Adrenal gland (tissue), 12 donors: ENCODE measurements around the gene CUL1. TPM values are rescaled to one million over a fixed set of nuclear protein-coding genes. Genes with fewer than 3 reads are reported as not detected.

ENCODE experiments used
- DNase-seq, 7 donors: peaks; one replicate each; pipeline ENCODE4 v3.0.0-alpha.2; 2019 to 2020
- H3K27ac ChIP-seq, 5 donors: fragments of 200-600 bp; sonication (generic) in 4 of 5; 1 replicate in 3 of 5; 2 replicates in 2 of 5; pipeline versions ENCODE4 v1.5.1 to v1.8.0; 2016 to 2020; ENCODE audit warnings: mild to moderate bottlenecking in 1 of 5
- H3K27me3 ChIP-seq: fragments of 200-600 bp; 2 replicates; pipeline ENCODE4 v1.8.0; 2021
- H3K36me3 ChIP-seq, 2 donors: fragments of 200-600 bp; replicated peaks in 1 of 2; 1 replicate in 1 of 2; 2 replicates in 1 of 2; pipeline versions ENCODE4 v1.5.1 to v1.8.0; 2018 to 2022
- H3K4me1 ChIP-seq, 2 donors: fragments of 200-600 bp; replicated peaks in 1 of 2; 1 replicate in 1 of 2; 2 replicates in 1 of 2; pipeline versions ENCODE4 v1.5.1 to v1.8.0; 2018 to 2021
- H3K4me3 ChIP-seq, 4 donors: fragments of 200-600 bp; sonication (generic) in 3 of 4; one replicate each; pipeline ENCODE4 v1.5.1; 2016 to 2018
- H3K9me3 ChIP-seq, 3 donors: fragments of 200-600 bp; sonication (generic) in 1 of 3; replicated peaks in 1 of 3; 1 replicate in 2 of 3; 2 replicates in 1 of 3; pipeline versions ENCODE4 v1.5.1 to v1.8.0; 2016 to 2021
- CTCF ChIP-seq, 6 experiments: fragments of 450-650 bp in 4 of 6; fragments of 200-600 bp in 2 of 6; sonication (generic) in 1 of 6; IDR thresholded peaks; 1 replicate in 5 of 6; 2 replicates in 1 of 6; pipeline versions ENCODE4 v1.5.1 to v1.8.0; 2016 to 2021; ENCODE audit warnings: antibody characterized with exemption in 6 of 6, mild to moderate bottlenecking in 2 of 6, moderate library complexity in 1 of 6
- POLR2A ChIP-seq, 2 donors: fragments of 450-650 bp; IDR thresholded peaks; one replicate each; pipeline ENCODE4 v1.6.1; 2017; ENCODE audit warnings: antibody characterized with exemption in 2 of 2, mild to moderate bottlenecking in 2 of 2, moderate library complexity in 1 of 2
- WGBS, 4 donors: extraction: QIAGEN DNeasy Blood & Tissue Kit in 2 of 4; methylation state at CpG; one replicate each; pipeline versions ENCODE4 v1.1.5 to v1.1.7; 2013 to 2017; 5-methylcytosine and 5-hydroxymethylcytosine counted together
- intact Hi-C, 2 donors: fragments of 100-400 bp; cut with DNase I; formaldehyde crosslinking; loops; one replicate each; pipeline versions ENCODE4 v1.14.1 to v1.15.0; 2022 to 2023
- polyA plus RNA-seq, 3 donors: library from polyadenylated mRNA; stranded (reverse); fragments of 200-250 nt in 2 of 3; fragments of 350-450 nt in 1 of 3; fragmentation: Illumina TruSeq in 1 of 3; extraction: RNeasy Lipid Tissue Mini Kit (QIAGEN cat#74804) in 1 of 3; gene quantifications; one replicate each; pipeline ENCODE4 v1.2.3, GENCODE V29; 2013 to 2014
- total RNA-seq, 9 donors: library from RNA; depleted of rRNA in 4 of 9; stranded (reverse); fragments of >200 nt in 4 of 9; fragments of 120-200 nt in 1 of 9; fragmentation: NEBNext Ultra II Directional in 1 of 9; extraction: Animal tissue kit (Norgen Biotek cat#: 25700) in 1 of 9; gene quantifications; one replicate each; pipeline versions ENCODE4 v1.1.0 to v1.2.4, GENCODE V29; 2013 to 2023
- donor health status: healthy with polysubstance abuse.
- donor health status: Bipolar disorder and iron deficiency.
- donor health status: DM: yes; HTN: yes; CAD: no.
- donor health status: DM: no; HTN: no; CAD: no.
- donor health status: DM: no; HTN: no; CAD: no.
- donor health status: DM: yes; HTN: yes; CAD: no.

CUL1 gene
- total and polyA plus RNA-seq, 12 donors, result 20.8 to 106 (median 38.2) TPM

GRCh38 chr7:148735967-148736366 lies 37.3 kb downstream of the CUL1 start:
- intact Hi-C loops, result no loop called here
- H3K27me3 ChIP-seq, result no peaks in the 10 kb centered on the region
- no peak for TF ChIP-seq POLR2A (IDR thresholded peaks at IDR 0.05)
- no peak for TF ChIP-seq CTCF (IDR thresholded peaks at IDR 0.05)
- H3K4me3 ChIP-seq, result no peak overlapping the region
- H3K9me3 ChIP-seq, result no peaks in the 10 kb centered on the region
- no peak for DNase-seq
- WGBS, 4 donors, result 89 to 93% (median 92%) methylated on average over 3 of the region's 3 CpGs
- H3K36me3 ChIP-seq, result peaks cover 0 to 10% of the 10 kb centered on the region in 2 donors
- H3K4me1 ChIP-seq, result peaks cover 0 to 22% of the 10 kb centered on the region in 2 donors
- no peak overlapping the region for H3K27ac ChIP-seq

GRCh38 chr7:148738737-148739535 lies 40.2 kb downstream of the CUL1 start:
- Histone ChIP-seq H3K36me3 (peaks cover 0 to 8% of the 10 kb centered on the region in 2 donors), H3K27me3 (no peaks in the 10 kb centered on the region), H3K9me3 (no peaks in the 10 kb centered on the region), H3K4me1 (peaks cover 0 to 12% of the 10 kb centered on the region in 2 donors), H3K27ac (peak overlapping the region in 3 of 5 donors; percentile 38 to 51 (median 40)), H3K4me3 (no peak overlapping the region)
- DNase-seq, result no peak
- TF ChIP-seq CTCF (IDR thresholded peaks at IDR 0.05), result no peak
- no peak for TF ChIP-seq POLR2A (IDR thresholded peaks at IDR 0.05)
- WGBS, 4 donors, result 61 to 70% (median 66%) methylated on average over 14 of the region's 14 CpGs
- intact Hi-C loops, result no loop called here

GRCh38 chr7:148746135-148746534 lies 47.4 kb downstream of the CUL1 start:
- intact Hi-C loops, result no loop called here
- H3K9me3 ChIP-seq, result no peaks in the 10 kb centered on the region
- H3K4me1 ChIP-seq, result peaks cover 0 to 2% of the 10 kb centered on the region in 2 donors
- no peak overlapping the region for H3K27ac ChIP-seq
- TF ChIP-seq CTCF (IDR thresholded peaks at IDR 0.05), result no peak
- TF ChIP-seq POLR2A (IDR thresholded peaks at IDR 0.05), result no peak
- 87 to 100% (median 91%) methylated on average over 3 of the region's 3 CpGs for WGBS, 4 donors
- no peaks in the 10 kb centered on the region for H3K36me3 ChIP-seq
- H3K4me3 ChIP-seq, result no peak overlapping the region
- H3K27me3 ChIP-seq, result no peaks in the 10 kb centered on the region
- no peak for DNase-seq

- 58 to 73% (median 66%) methylated on average over 3 of the region's 3 CpGs for WGBS, 4 donors
- no peak overlapping the region for H3K4me3 ChIP-seq
- TF ChIP-seq CTCF (IDR thresholded peaks at IDR 0.05), result no peak
- TF ChIP-seq POLR2A (IDR thresholded peaks at IDR 0.05), result no peak
- H3K27me3 ChIP-seq, result no peaks in the 10 kb centered on the region
- no peaks in the 10 kb centered on the region for H3K36me3 ChIP-seq
- H3K4me1 ChIP-seq, result peaks cover 0 to 2% of the 10 kb centered on the region in 2 donors
- H3K9me3 ChIP-seq, result no peaks in the 10 kb centered on the region
- intact Hi-C loops, result no loop called here
- no peak for DNase-seq
- no peak overlapping the region for H3K27ac ChIP-seq
Observed at GRCh38 chr7:148747274-148747673, 48.6 kb downstream of the CUL1 start.
